GM23338 (cell line): ENCODE results near the gene GSG1L. TPM values are rescaled to one million over a fixed set of nuclear protein-coding genes. Genes with fewer than 3 reads are reported as not detected.

ENCODE experiments used
- ATAC-seq: fragments of 200-7000 bp; cut with Tn5 transposase; 3 replicates; pipeline ENCODE4 v1.9.1; 2020
- DNase-seq: peaks from one replicate; pipeline ENCODE4 v3.0.0-alpha.2; 2015; ENCODE audit warnings: low spot score
- H2AFZ ChIP-seq: fragments of 200-600 bp; sonication (generic); 2 replicates; pipeline ENCODE4 v1.8.0; 2016; ENCODE audit warnings: antibody characterized with exemption, mild to moderate bottlenecking, moderate library complexity
- H3F3A ChIP-seq: fragments of 200-600 bp; sonication (generic); replicated peaks from 2 replicates; pipeline ENCODE4 v1.8.0; 2017; ENCODE audit warnings: antibody characterized with exemption, mixed run types, low read depth
- H3K27ac ChIP-seq: fragments of 200-600 bp; sonication (generic); 2 replicates; pipeline ENCODE4 v1.6.1; 2016; ENCODE audit warnings: low read depth
- H3K27me3 ChIP-seq: fragments of 200-600 bp; sonication (generic); 2 replicates; pipeline ENCODE4 v1.8.0; 2016; ENCODE audit warnings: mild to moderate bottlenecking, mixed run types, moderate library complexity; ENCODE audit not compliant: insufficient read depth
- H3K36me3 ChIP-seq: fragments of 200-600 bp; sonication (generic); 2 replicates; pipeline ENCODE4 v1.8.0; 2016; ENCODE audit warnings: mild to moderate bottlenecking; ENCODE audit not compliant: insufficient read depth
- H3K4me1 ChIP-seq: fragments of 200-600 bp; sonication (generic); 2 replicates; pipeline ENCODE4 v1.8.0; 2016; ENCODE audit warnings: mild to moderate bottlenecking, moderate library complexity; ENCODE audit not compliant: insufficient read depth
- H3K4me2 ChIP-seq: fragments of 200-600 bp; sonication (generic); 2 replicates; pipeline ENCODE4 v1.7.1; 2017; ENCODE audit warnings: mixed run types
- H3K4me3 ChIP-seq: fragments of 200-600 bp; sonication (generic); 2 replicates; pipeline ENCODE4 v1.6.1; 2016; ENCODE audit warnings: mixed run types
- H3K79me2 ChIP-seq: fragments of 200-600 bp; sonication (generic); replicated peaks from 2 replicates; pipeline ENCODE4 v1.8.0; 2017; ENCODE audit warnings: mild to moderate bottlenecking; ENCODE audit not compliant: insufficient read depth
- H3K9me2 ChIP-seq: fragments of 200-600 bp; sonication (generic); 2 replicates; pipeline ENCODE4 v1.8.0; 2017; ENCODE audit not compliant: insufficient read depth
- H4K20me1 ChIP-seq: fragments of 200-600 bp; sonication (generic); replicated peaks from 2 replicates; pipeline ENCODE4 v1.8.0; 2017; ENCODE audit warnings: mild to moderate bottlenecking; ENCODE audit not compliant: insufficient read depth
- H3K27ac Mint-ChIP-seq: 2 replicates; pipeline ENCODE4 v1.8.0; 2020; ENCODE audit warnings: inconsistent platforms, mild to moderate bottlenecking, moderate library complexity, mixed read lengths
- H3K27me3 Mint-ChIP-seq: 3 replicates; pipeline ENCODE4 v1.8.0; 2022; ENCODE audit warnings: low read depth, mild to moderate bottlenecking, moderate library complexity, mixed read lengths, inconsistent platforms; ENCODE audit not compliant: insufficient read depth, poor library complexity
- H3K36me3 Mint-ChIP-seq: 3 replicates; pipeline ENCODE4 v1.8.0; 2021; ENCODE audit warnings: low read depth, mild to moderate bottlenecking, inconsistent platforms, moderate library complexity, mixed read lengths
- H3K4me1 Mint-ChIP-seq: 3 replicates; pipeline ENCODE4 v1.8.0; 2020; ENCODE audit warnings: mild to moderate bottlenecking, inconsistent platforms, mixed read lengths
- H3K4me3 Mint-ChIP-seq: 3 replicates; pipeline ENCODE4 v1.8.0; 2021; ENCODE audit warnings: moderate library complexity, mild to moderate bottlenecking, inconsistent platforms, mixed read lengths
- H3K9me3 Mint-ChIP-seq: 3 replicates; pipeline ENCODE4 v1.8.0; 2020; ENCODE audit warnings: moderate library complexity, mild to moderate bottlenecking, inconsistent platforms, mixed read lengths
- CREB1 ChIP-seq: fragments of 250-450 bp; sonication (Bioruptor Pico); IDR thresholded peaks from 2 replicates; pipeline ENCODE4 v1.5.0; 2020; ENCODE audit warnings: low read depth, mild to moderate bottlenecking, moderate library complexity
- CTCF ChIP-seq, 2 experiments: fragments of 200-600 bp in 1 of 2; sonication (generic) in 1 of 2; conservative IDR thresholded peaks; 2 replicates each; pipeline versions ENCODE4 v1.5.1 to v1.6.1; 2016 to 2017; ENCODE audit warnings: antibody characterized with exemption in 2 of 2, low read depth in 2 of 2, mild to moderate bottlenecking in 2 of 2, moderate library complexity in 1 of 2
- ETS1 ChIP-seq: IDR thresholded peaks from 2 replicates; pipeline ENCODE4 v1.6.1; 2016; ENCODE audit warnings: antibody characterized with exemption
- EZH2 ChIP-seq: fragments of 200-600 bp; sonication (generic); IDR thresholded peaks from one replicate; pipeline ENCODE4 v1.8.0; 2017; ENCODE audit warnings: antibody characterized with exemption, mild to moderate bottlenecking, low read depth; ENCODE audit not compliant: unreplicated experiment
- EZH2phosphoT487 ChIP-seq: fragments of 200-600 bp; sonication (generic); IDR thresholded peaks from one replicate; pipeline ENCODE4 v1.8.1; 2018; ENCODE audit warnings: antibody characterized with exemption; ENCODE audit not compliant: unreplicated experiment
- POLR2AphosphoS5 ChIP-seq: IDR thresholded peaks from 2 replicates; pipeline ENCODE4 v1.6.1; 2016; ENCODE audit warnings: antibody characterized with exemption, low read depth
- REST ChIP-seq: IDR thresholded peaks from one replicate; pipeline ENCODE4 v1.6.1; 2018; ENCODE audit warnings: antibody characterized with exemption; ENCODE audit not compliant: unreplicated experiment
- STAT1 ChIP-seq: IDR thresholded peaks from one replicate; pipeline ENCODE4 v1.6.1; 2016; ENCODE audit warnings: antibody characterized with exemption; ENCODE audit not compliant: unreplicated experiment
- ZNF114 ChIP-seq: fragments of 250-450 bp; sonication (Bioruptor Pico); IDR thresholded peaks from 2 replicates; pipeline ENCODE4 v1.5.0; 2020; ENCODE audit warnings: mild to moderate bottlenecking, moderate library complexity
- ZNF331 ChIP-seq: fragments of 250-450 bp; sonication (Bioruptor Pico); IDR thresholded peaks from 2 replicates; pipeline ENCODE4 v1.5.0; 2020; ENCODE audit warnings: low read depth, mild to moderate bottlenecking, moderate library complexity
- polyA plus RNA-seq: library from polyadenylated mRNA; unstranded; fragments of >200 nt; fragmentation: Nextera tagmentation; extraction: Ambion mirVana; gene quantifications from 2 replicates; pipeline ENCODE4 v1.2.1, GENCODE V29; 2016
- total RNA-seq: library from RNA; depleted of rRNA; stranded (reverse); fragments of >200 nt; shearing (Covaris generic); gene quantifications from 2 replicates; pipeline ENCODE4 v1.2.3, GENCODE V29; 2014

The GSG1L gene
- total and polyA plus RNA-seq, 2 experiments from 2014 or later: 0.36 to 0.63 TPM

- no peak overlapping the region for H3K27ac ChIP-seq
- DNase-seq (peak; percentile 63), ATAC-seq (peak; percentile 76)
- H2AFZ ChIP-seq: no peak overlapping the region
- Mint-ChIP-seq H3K4me1 (no peaks in the 10 kb centered on the region), H3K27me3 (peaks cover 2% of the 10 kb centered on the region), H3K27ac (no peak overlapping the region), H3K9me3 (no peaks in the 10 kb centered on the region), H3K36me3 (no peaks in the 10 kb centered on the region), H3K4me3 (no peak overlapping the region)
- H3K4me3 ChIP-seq: no peak overlapping the region
- no peak for TF ChIP-seq CREB1 (CRISPR knock-in tag)
- no peak overlapping the region for H3K4me2 ChIP-seq
- H3K79me2 ChIP-seq: no peaks in the 10 kb centered on the region
- H3K27me3 ChIP-seq: no peaks in the 10 kb centered on the region
- H3F3A ChIP-seq: no peaks in the 10 kb centered on the region
- H3K9me2 ChIP-seq: no peaks in the 10 kb centered on the region
- H3K4me1 ChIP-seq: no peaks in the 10 kb centered on the region
- H3K36me3 ChIP-seq: no peaks in the 10 kb centered on the region
- no peaks in the 10 kb centered on the region for H4K20me1 ChIP-seq
These were observed 23.5 kb downstream of the GSG1L start for GRCh38 chr16:28040039-28040438.

GRCh38 chr16:28039493-28039892, 24.0 kb downstream of the GSG1L start:
- Mint-ChIP-seq H3K4me3 (no peak overlapping the region), H3K36me3 (no peaks in the 10 kb centered on the region), H3K4me1 (no peaks in the 10 kb centered on the region), H3K9me3 (no peaks in the 10 kb centered on the region), H3K27me3 (peaks cover 2% of the 10 kb centered on the region), H3K27ac (no peak overlapping the region)
- Histone ChIP-seq H3K9me2 (no peaks in the 10 kb centered on the region), H3K27me3 (no peaks in the 10 kb centered on the region), H3K27ac (no peak overlapping the region), H3K79me2 (no peaks in the 10 kb centered on the region), H3K4me2 (no peak overlapping the region), H2AFZ (no peak overlapping the region), H4K20me1 (no peaks in the 10 kb centered on the region), H3K4me1 (no peaks in the 10 kb centered on the region), H3F3A (no peaks in the 10 kb centered on the region), H3K4me3 (no peak overlapping the region), H3K36me3 (no peaks in the 10 kb centered on the region)
- ATAC-seq (no peak), DNase-seq (no peak)
- no peak for TF ChIP-seq EZH2
- no peak for TF ChIP-seq EZH2phosphoT487
- TF ChIP-seq ZNF114: no peak
- no peak for TF ChIP-seq CREB1 (CRISPR knock-in tag)
- TF ChIP-seq STAT1: no peak
- no peak for TF ChIP-seq ETS1
- TF ChIP-seq REST: no peak
- no peak for TF ChIP-seq ZNF331 (CRISPR knock-in tag)
- TF ChIP-seq POLR2AphosphoS5: no peak
- TF ChIP-seq CTCF (conservative IDR thresholded peaks at IDR 0.05; ENCODE audit: low read depth in 2 of 2): no peak
